AG09319 (cell line): ENCODE measurements around the gene PKIG.

ENCODE experiments used
- DNase-seq: peaks from one replicate; pipeline ENCODE4 v3.0.0-alpha.2; 2010; ENCODE audit warnings: low read depth; ENCODE audit errors: extremely low read depth
- TF ChIP-seq, protein P1 (sequence below): IDR thresholded peaks from 2 replicates; pipeline ENCODE4 v1.5.1; 2011; ENCODE audit warnings: low read depth, mild to moderate bottlenecking, inconsistent platforms, low read length, moderate library complexity

Gene PKIG

DNA sequence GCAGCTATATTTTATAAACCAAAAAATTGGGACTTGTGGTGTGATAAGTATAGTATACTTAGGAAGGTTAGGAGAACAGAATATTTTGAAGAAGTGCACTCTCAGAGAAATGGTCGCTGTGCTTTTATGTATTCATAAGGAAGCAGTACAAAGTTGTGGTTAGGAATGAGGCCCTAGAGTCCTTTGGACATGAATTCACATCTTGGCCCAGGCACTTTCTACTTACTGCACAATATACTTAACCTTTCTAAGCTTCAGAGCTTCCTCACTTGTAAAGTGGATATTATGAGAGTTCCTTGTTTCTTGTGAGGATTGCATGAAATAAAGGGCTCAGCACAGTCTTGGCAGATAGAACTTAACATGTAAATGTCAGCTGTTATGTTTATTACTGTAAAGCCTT is 39.5 kb upstream of the PKIG start:
- no peak for DNase-seq

DNA sequence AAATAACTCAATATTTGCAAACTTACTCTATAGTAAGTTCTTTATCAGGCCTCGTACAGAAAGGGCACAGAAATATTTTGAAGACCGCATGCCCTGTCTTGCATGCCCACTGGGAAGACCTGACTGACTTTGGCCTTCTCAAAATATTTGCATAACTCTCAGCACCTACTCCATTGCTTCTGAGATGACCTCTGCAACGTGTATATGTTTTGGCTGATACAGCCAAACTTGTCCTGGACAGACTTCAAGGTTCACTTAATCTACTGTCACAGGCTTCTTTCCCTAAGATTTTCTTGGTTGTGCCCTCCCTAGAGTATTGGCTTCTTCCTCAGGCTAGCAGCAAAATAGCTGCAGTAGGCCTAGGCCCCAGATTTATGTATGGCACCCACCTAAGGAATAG is 39.0 kb upstream of the PKIG start:
- no peak for DNase-seq
- TF ChIP-seq, protein P1, sequence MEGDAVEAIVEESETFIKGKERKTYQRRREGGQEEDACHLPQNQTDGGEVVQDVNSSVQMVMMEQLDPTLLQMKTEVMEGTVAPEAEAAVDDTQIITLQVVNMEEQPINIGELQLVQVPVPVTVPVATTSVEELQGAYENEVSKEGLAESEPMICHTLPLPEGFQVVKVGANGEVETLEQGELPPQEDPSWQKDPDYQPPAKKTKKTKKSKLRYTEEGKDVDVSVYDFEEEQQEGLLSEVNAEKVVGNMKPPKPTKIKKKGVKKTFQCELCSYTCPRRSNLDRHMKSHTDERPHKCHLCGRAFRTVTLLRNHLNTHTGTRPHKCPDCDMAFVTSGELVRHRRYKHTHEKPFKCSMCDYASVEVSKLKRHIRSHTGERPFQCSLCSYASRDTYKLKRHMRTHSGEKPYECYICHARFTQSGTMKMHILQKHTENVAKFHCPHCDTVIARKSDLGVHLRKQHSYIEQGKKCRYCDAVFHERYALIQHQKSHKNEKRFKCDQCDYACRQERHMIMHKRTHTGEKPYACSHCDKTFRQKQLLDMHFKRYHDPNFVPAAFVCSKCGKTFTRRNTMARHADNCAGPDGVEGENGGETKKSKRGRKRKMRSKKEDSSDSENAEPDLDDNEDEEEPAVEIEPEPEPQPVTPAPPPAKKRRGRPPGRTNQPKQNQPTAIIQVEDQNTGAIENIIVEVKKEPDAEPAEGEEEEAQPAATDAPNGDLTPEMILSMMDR, result no peak

More for the DNA sequence above, 39.5 kb upstream of the PKIG start:
- TF ChIP-seq, protein P1, result no peak

DNA sequence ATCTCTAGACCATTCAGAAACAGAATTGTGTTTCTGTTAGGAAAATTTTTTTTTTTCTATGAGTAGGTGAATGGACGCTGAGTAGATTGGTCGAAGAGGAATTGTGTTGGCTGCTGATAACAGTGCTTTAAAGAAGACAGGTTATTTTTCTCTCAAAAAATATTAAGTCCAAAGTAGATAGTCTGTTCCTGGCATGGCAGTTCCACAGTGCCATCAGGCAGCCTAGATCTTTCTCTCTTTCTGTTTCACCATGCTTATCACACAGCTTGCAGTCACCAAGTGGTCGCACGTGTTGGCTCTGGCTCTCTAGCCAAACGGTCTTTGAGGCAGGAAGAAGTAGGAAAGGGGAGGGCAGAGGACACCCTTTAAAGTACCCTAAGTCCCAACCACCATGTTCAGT is 38.1 kb upstream of the PKIG start:
- TF ChIP-seq, protein P1, result no peak

DNA sequence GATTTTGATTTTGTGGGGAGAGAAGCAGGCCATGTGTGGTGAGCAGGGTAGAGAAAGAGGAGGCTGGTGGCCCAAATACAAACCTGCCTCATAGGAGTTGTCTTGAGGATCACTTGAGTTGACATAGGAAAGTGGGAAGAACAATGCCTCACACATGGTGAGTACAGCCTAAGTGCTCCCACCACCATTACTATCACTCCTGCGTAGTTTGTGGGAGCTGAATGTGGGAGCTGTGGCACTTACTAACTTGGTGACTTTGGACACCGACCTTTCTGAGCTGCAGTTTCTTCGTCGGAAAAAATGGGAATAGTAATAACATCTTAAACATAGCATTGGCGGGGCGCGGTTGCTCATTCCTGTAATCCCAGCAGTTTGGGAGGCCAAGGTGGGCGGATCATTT is 35.0 kb upstream of the PKIG start:
- no peak for DNase-seq
- TF ChIP-seq, protein P1, result no peak

More for the DNA sequence above, 38.1 kb upstream of the PKIG start:
- DNase-seq, result no peak

DNA sequence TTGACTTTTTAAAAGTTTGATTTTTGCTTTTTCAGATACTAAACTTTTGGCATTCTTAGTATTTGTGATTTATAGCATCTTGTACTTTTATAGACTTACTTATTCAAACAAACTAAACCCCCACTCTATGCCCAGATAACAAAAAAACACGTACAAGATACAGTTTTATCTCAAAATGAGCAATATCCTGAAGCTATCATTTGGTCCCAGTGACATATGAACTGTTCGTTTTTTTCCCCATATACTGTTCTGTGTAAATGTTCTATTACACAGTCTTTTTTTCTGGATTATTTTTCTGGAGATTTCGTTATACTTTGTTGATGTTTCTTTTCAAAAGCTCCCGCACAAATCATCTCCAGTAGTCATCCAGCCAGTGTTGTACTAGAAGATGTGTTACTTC is 33.3 kb upstream of the PKIG start:
- TF ChIP-seq, protein P1, result no peak

DNA sequence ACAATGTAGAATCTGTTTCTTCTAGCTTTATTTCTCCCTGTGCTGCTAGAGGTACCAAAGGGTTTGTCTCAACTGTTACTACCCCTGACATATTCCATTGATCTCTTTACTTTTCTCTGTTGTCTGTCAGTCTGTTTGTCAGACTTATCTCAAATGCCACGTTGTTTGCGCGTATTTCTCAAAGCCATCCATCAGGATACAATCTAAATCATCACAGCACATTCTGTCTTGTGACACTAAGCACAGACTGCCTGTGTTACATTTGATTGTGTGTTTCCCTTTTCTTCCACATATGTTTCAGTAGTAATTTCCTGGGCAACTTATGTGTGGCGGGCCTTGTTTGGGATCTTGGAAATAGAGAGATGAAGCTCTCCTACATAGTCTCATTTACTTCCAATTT is 30.3 kb upstream of the PKIG start:
- DNase-seq, result no peak
- TF ChIP-seq, protein P1, result no peak

More for the DNA sequence above, 33.3 kb upstream of the PKIG start:
- DNase-seq, result no peak

DNA sequence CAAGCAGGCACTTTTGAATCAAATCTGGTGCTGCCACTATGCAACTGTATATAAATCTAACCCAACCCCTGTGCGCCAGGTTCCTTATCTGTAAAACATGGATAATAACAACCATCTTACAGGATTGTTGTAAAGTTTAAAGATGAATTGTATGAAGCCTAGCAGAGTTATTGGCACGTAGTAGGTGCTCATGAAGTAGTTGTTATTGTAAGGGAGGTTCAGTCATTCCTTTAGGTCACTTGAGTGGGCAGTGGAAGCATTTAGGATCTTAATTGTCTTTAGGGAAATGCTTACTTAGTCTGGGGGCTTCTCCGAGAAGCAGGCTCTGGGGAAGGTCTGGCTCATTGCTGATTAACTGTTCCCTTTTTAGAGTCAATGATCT is 29.8 kb upstream of the PKIG start:
- no peak for DNase-seq
- TF ChIP-seq, protein P1, result no peak
